H7 (cell line): ENCODE results near the gene QSOX2. TPM values are rescaled to one million over a fixed set of nuclear protein-coding genes. Genes with fewer than 3 reads are reported as not detected.

Experiments
- DNase-seq: peaks from one replicate; pipeline ENCODE4 v3.0.0; 2012
- H3K27me3 ChIP-seq: 2 replicates; pipeline ENCODE4 v1.6.0; 2011; ENCODE audit warnings: mild to moderate bottlenecking, low read length; ENCODE audit not compliant: control insufficient read depth, insufficient read depth
- H3K36me3 ChIP-seq: replicated peaks from 2 replicates; pipeline ENCODE4 v1.5.1; 2011; ENCODE audit warnings: low read length; ENCODE audit not compliant: control insufficient read depth, insufficient read depth
- H3K4me3 ChIP-seq: 2 replicates; pipeline ENCODE4 v1.5.1; 2011; ENCODE audit warnings: low read depth, mild to moderate bottlenecking, control low read depth, low read length, moderate library complexity; ENCODE audit not compliant: insufficient read depth
- total RNA-seq: library from RNA; depleted of rRNA; stranded (reverse); fragments of >200 nt; shearing (Covaris generic); gene quantifications from 2 replicates; pipeline ENCODE4 v1.2.3, GENCODE V29; 2014

The QSOX2 gene
- total RNA-seq, 1 experiment from 2014 or later, result 22.6 TPM

DNA sequence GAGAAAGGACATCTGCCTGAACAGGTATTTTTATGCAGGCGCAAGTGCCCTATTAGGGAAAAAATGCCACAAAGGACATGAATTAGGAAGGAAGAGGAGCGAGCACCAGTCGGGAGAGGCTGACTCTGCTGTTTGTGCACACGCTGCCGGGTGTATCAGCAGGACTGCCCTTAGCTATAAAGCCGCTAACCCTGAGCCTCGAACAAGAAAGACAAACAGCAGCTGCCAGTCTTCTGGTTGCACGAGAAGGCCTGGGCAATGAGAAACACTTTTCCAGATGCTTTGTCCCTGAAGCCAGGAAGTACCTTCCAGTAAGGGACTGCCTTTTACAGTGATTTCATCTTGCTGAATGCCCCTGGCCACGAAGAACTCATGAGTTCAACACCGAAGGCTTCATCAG lies 12.6 kb downstream of the QSOX2 start:
- no peak overlapping the region for H3K4me3 ChIP-seq
- H3K36me3 ChIP-seq, result peaks cover 1% of the 10 kb centered on the region; the same call in 1 of the 2 replicates
- H3K27me3 ChIP-seq, result no peaks in the 10 kb centered on the region
- no peak for DNase-seq

DNA sequence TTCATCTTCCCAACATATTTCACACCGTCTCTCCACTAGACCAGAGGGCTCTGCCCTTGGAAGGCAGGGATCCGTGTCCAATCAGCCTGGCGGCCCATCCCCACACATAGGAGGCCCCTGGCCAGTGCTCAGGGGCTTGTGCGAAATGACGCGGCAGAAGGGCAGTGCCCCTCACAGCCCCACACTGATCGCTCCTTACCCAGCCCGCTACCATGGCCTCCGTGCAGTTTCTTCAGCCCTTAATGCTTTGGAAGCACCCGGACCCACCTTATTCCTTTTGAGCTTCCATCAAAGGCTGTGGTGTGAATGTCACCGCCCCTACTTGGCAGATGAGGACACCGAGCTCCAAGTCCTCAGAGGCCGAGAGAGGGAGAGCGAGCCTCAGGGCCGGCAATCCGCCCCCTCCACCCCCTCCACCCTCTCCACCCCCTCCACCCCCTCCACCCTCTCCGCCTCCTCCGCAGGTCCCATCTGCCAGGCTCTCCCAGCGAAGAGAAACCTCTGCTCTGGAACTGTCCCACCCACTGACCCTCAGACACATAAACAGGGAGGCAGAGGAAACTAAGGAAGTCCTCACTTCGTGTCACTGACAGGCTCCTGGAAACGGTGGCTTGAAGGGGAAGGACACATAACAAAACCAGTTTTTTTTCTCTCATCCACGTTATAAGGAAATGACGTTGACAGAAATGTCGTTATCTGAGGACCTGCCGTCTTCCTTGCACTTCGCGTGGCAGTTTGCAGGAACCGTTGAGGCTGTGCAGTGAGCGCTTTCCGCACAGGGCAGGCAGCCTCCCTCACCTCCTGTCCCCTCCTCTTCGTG lies 13.9 kb downstream of the QSOX2 start:
- Histone ChIP-seq H3K4me3 (no peak overlapping the region), H3K27me3 (no peaks in the 10 kb centered on the region), H3K36me3 (peaks cover 1% of the 10 kb centered on the region; the same call in 1 of the 2 replicates)
- no peak for DNase-seq

DNA sequence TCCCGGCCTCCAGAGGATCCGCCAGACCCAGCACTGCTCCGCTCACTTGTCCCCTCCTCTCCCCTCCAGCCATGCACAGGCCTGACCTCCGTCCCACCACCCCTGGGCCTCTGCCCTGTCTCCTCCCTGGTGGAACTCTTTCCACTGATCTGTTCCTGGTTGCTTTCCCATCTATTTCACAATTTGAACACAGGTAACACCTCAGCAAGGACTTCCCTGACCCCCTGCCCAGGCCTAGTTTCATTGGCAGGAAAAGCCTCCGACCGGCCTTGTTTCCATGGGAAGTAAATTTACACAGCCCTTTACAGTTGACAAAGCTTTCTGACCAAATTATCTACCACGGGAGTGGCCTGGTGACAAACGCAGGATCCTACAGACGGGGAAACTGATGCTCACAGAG lies 14.8 kb downstream of the QSOX2 start:
- Histone ChIP-seq H3K27me3 (no peaks in the 10 kb centered on the region), H3K4me3 (no peak overlapping the region), H3K36me3 (peaks cover 1% of the 10 kb centered on the region)
- DNase-seq, result no peak

DNA sequence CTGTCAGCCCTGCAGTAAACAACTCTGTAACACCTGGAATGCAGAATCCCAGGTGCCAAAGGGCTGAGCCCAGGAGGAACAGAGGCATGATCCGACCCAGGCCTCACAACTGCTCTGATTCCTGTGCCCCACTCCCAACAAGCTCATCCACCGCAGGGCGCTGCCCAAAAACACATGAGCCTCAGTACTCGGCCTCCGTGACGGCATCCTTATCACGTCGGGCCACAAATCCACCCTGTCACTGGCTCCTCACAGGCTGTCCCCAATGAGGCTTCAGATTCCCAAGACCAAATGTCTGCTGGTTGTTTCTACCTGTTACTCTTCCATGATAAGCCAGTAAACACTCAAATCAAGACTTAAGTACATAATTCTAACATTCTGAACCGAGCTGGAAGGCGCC lies 15.2 kb downstream of the QSOX2 start:
- no peaks in the 10 kb centered on the region for H3K27me3 ChIP-seq
- DNase-seq, result no peak
- H3K36me3 ChIP-seq, result peaks cover 1% of the 10 kb centered on the region
- no peak overlapping the region for H3K4me3 ChIP-seq

DNA sequence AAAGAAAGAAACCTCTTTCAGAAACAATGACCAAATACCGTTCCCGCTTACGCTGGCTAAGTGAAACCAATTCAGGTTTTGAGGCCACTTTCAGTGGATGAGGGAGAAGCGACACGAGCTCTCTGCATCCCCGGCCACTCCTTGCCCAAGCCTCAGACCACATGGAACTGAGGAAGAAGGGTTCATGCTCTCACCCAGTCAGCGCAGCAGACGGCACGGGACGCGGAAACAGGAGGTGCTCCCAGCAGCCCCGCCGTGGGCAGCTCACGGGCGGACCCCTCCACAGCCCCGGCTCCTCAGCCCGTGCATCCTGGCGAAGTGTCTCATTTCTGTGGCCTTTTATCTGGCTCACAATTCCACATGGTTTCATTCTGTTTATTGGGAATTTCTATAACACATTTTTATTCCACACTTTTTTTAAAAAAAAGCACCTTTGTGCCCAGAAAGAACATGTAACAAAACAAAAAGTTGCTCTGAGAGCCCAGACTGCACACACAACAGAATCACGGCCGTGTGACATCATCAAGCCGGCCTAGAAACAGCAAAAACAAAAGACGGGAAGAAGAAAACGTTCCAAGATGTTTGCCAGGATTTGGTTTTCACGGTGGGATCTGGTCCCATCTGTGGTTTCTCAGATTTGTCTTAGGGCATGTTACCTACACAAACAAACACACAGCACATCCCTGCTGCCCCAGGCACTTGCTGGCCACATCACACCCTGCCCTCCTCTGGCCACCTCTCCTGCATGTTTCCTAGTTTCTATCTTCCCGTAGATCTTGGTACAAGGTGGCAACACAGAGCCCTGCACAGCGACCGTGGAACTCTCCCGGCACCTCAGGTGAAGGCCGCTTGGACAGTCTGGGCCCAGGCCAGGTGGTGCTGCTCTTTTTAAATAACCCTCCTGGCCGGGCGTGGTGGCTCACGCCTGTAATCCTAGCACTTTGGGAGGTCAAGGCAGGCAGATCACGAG lies 16.2 kb downstream of the QSOX2 start:
- no peaks in the 10 kb centered on the region for H3K27me3 ChIP-seq
- DNase-seq, result no peak
- H3K4me3 ChIP-seq, result no peak overlapping the region
- H3K36me3 ChIP-seq, result peaks cover 1% of the 10 kb centered on the region

DNA sequence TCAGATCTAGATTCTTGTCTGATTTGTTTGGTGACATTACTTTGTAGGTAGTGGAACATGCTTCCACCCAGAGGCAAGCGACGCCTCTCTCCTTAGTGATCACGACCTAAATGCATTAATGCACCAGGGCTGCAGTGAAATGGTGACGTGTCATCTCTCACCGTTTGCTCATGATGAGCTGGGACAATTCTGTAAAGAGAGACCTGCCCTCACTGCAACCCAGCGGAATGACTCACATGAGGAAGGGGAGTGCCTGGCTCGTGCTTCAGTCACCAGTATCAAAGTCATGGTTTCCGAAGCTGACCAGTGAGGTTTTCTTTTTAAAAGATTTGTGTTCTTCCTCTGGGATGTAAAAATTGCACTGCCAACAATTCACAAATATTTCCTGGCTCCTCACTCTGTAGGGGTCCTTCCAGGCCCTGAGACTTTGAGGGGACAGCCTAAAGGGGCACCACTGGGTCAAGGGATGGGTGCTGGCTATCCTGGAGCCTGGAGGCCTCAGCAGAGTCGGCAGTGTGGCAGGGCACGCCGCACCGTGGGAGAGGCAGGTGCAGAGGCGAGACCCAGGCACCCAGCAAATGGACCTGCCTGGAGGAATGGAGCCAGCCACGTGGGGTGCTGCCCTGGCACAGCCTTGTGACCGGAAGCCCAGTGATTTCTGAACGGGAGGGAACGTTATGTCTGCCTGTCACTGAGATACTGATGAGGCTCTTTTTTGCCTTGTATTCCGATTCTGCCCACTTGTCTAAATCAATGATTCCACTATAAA lies 17.3 kb downstream of the QSOX2 start:
- no peak overlapping the region for H3K4me3 ChIP-seq
- DNase-seq, result no peak
- H3K27me3 ChIP-seq, result no peaks in the 10 kb centered on the region
- peaks cover 1% of the 10 kb centered on the region for H3K36me3 ChIP-seq

DNA sequence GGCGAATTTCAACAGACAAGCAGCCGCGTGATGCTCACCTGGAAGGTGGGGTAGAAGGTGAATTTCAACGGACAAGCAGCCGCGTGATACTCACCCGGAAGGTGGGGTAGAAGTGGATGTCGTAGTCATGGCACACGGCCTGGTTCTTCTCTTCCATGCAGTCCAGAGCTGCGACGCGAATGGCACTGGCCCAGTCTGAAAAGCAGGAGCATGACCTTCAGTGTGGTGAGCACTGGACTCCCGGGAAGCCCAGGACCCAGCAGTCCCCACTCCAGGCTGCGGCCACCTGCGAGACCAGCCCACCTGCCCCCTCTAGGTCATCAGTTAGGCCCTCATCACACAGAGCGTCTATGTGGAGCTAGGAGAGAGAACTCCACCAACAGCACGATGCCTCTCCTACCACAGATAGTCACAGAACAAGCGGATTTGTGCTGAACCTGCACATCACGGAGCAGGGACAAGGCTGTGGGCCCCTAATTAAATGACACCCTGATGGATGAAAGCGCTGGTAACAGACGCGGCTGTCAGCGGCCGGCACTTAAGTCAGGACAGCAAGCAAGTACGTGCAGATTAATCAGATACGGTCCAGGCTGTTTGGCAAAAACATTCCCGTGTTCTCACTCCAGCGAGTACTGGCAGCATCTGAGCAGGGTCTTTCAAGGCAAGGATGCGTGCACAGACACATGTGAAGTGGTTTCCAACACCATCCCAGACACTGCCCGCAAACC lies 18.8 kb downstream of the QSOX2 start:
- Histone ChIP-seq H3K27me3 (no peaks in the 10 kb centered on the region), H3K4me3 (no peak overlapping the region), H3K36me3 (peaks cover 2% of the 10 kb centered on the region)
- DNase-seq, result no peak

DNA sequence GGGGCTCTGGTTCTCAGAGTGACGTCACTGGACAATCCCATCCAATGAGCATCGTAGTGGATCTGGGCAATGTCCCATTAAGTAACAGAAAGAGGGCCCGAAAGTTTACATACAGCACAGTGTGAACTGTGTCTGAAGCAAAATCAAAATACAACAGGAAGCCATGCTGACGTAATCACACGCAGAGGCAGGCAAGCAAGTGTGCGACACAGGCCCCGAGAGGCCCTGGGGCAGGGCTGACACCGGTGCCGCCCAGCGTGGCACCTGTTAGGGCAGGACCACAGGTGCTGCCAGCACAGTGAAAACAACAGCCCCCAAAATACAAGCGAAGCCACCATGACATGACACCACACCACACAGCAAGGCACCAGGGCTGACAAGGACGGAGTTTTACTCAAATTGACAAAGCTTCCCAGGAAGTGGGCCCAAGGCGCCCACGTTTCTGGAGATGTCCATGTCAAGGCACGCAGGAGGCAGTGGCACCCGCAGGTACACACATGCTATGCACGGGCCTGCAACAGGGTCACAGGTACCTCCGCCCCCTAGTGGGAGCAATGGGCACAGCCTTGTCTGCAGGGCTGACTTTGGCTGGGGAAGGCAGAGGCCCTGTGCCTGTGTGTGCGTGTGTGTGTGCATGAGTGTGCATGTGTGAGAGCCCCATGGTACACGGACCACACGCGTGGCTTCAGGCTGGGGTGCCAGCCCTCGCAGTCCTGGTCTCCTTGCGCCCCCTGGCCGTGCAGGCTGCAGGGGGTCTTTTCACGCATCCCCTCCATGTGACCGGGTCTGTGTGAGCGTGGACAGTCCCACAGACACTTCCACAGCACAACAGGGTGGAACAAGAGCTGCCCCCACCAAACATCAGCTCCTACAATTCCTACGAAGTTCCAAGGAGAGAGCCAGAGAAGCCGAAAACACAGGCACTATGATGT lies 19.6 kb downstream of the QSOX2 start:
- Histone ChIP-seq H3K36me3 (peaks cover 2% of the 10 kb centered on the region), H3K4me3 (no peak overlapping the region), H3K27me3 (no peaks in the 10 kb centered on the region)
- DNase-seq, result peak; percentile 96

DNA sequence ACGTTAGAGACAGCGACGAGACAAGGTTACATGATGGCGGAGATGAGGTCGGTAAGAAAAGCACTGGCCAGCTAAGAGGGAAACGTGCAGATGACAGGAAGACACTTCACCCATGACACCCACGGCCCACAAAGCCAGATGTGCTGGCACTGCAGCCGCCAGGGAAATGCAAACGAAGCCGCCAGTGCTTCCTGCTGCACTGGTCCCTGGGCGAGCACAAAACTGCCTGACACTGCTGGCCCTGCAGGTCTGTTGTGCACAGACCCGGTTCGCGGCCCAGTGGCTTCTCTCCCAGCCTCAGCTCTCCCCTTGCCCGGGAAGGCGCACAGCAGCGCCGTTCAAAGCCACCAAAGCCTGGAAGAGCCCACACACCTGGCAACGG lies 20.3 kb downstream of the QSOX2 start:
- Histone ChIP-seq H3K36me3 (peaks cover 1% of the 10 kb centered on the region), H3K27me3 (no peaks in the 10 kb centered on the region), H3K4me3 (no peak overlapping the region)
- DNase-seq, result no peak

DNA sequence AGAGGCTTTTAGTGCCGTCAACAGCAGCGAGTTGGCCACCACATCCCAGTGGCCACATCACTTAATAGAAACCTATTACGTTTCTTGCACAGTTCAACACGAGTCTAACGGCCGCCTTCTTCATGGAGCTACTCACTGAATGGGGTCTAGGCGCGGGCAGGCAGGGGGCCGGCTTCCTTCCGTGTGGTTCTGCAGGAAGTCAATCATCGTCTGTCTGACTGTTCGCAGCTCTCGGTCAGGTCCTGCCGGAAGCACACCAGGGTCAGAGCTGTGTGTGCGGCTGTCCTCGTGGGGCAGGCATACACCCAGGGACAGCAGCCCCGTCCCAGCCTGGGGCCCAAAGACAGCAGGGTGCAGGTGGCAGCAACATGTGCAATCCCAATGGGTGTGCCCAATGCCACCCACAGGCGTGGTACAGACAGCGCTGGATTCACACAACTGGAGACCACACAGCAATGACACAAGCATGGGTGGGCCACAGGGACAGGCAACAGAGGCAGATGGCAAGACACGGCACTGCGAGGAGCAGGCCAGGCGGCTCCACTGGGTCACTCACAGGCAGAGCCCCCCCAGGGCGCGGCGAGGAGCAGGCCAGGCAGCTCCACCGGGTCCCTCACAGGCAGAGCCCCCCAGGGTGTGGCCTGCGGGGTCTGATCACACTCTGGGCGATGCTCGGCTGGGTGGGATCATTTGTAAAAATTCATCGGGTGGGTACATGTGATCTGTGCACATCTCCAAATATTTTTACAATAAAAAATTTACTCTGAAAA lies 21.6 kb downstream of the QSOX2 start:
- no peak overlapping the region for H3K4me3 ChIP-seq
- DNase-seq, result no peak
- no peaks in the 10 kb centered on the region for H3K27me3 ChIP-seq
- peaks cover 1% of the 10 kb centered on the region for H3K36me3 ChIP-seq

DNA sequence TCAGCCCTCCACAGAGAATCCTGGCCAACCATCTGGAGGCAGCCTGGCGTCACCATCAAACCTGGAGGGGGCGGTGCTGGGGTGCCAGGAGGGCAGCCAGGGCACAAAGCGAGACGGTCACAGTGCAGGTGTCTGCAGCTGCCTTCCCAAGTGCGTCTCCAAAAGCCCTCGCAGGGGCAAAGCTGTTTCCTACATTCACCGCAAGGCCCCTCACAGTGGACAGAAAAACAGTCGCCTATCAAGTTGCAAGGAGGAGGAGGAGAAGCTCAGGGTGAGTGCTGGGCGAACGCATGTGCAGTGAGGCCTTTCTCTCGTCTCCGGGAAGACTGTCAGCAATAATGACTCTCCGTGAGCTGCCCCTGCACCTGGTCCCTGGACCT lies 22.7 kb downstream of the QSOX2 start:
- H3K4me3 ChIP-seq, result no peak overlapping the region
- DNase-seq, result no peak
- peaks cover 1% of the 10 kb centered on the region for H3K36me3 ChIP-seq
- H3K27me3 ChIP-seq, result no peaks in the 10 kb centered on the region

DNA sequence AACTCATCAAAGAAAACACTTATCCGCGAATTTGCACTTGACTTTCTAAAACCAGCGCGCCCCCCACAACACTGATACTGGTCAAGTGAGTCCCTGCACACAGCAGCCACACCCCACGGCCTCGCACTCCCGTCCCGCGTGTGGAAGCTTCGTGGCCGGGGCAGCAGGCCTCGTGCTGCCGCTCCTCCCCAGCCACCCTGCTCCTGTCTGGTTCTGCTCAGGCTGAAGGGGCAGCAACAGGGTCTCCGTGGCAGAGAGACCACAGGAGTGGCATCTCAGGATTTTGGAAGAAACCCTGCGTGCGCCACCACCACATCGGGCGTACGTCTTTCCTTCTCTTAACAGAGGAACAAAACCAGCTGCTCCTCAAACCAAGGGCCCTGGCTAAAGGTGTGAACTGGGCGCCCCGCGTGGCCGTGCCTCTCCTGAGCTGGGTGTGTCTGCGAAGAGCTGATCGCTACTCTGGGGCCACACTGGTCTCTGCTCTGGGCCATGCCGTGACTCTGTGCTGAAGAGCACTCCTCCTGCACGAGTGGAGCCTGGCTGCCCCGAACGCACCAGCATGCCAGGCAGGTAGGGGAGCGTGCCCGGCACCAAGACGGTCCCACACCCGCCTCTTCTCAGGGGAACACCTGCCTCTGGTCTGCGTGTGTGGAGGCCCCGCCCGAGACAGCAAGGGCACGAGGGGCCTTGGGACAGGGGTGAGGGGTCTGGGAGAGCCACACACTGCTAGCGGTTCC lies 23.3 kb downstream of the QSOX2 start:
- peaks cover 1% of the 10 kb centered on the region for H3K36me3 ChIP-seq
- no peak for DNase-seq
- H3K4me3 ChIP-seq, result no peak overlapping the region
- no peaks in the 10 kb centered on the region for H3K27me3 ChIP-seq
